H9 (cell line): Measurements from ENCODE around the gene MAPRE3. TPM values are rescaled to one million over a fixed set of nuclear protein-coding genes. Genes with fewer than 3 reads are reported as not detected.

Experiments used
- DNase-seq: peaks from one replicate; pipeline ENCODE4 v3.0.0-alpha.2; 2017
- H2AFZ ChIP-seq: one replicate; pipeline ENCODE4 v1.6.1; 2013; ENCODE audit warnings: mild to moderate bottlenecking, low read length, control low read depth, moderate library complexity
- H2AK5ac ChIP-seq: 2 replicates; pipeline ENCODE4 v1.6.1; 2013; ENCODE audit warnings: low read length, control low read depth, mixed read lengths; ENCODE audit not compliant: insufficient read length
- H2BK120ac ChIP-seq: one replicate; pipeline ENCODE4 v1.6.1; 2013; ENCODE audit warnings: low read depth, mild to moderate bottlenecking, low read length, control low read depth, inconsistent platforms; ENCODE audit not compliant: poor library complexity, severe bottlenecking
- H2BK12ac ChIP-seq: 2 replicates; pipeline ENCODE4 v1.6.1; 2013; ENCODE audit warnings: low read length, control low read depth, mixed read lengths, low read depth; ENCODE audit not compliant: insufficient read length
- H2BK15ac ChIP-seq: 2 replicates; pipeline ENCODE4 v1.6.1; 2013; ENCODE audit warnings: low read depth, low read length, control low read depth
- H2BK20ac ChIP-seq: one replicate; pipeline ENCODE4 v1.6.1; 2013; ENCODE audit warnings: low read depth, mild to moderate bottlenecking, low read length, control low read depth, inconsistent platforms; ENCODE audit not compliant: poor library complexity, severe bottlenecking
- H2BK5ac ChIP-seq: 2 replicates; pipeline ENCODE4 v1.6.1; 2013; ENCODE audit warnings: low read length, control low read depth, mixed read lengths; ENCODE audit not compliant: insufficient read length
- H3K14ac ChIP-seq: 2 replicates; pipeline ENCODE4 v1.6.1; 2013; ENCODE audit warnings: low read length, control low read depth; ENCODE audit not compliant: insufficient read depth
- H3K18ac ChIP-seq: 2 replicates; pipeline ENCODE4 v1.6.1; 2013; ENCODE audit warnings: low read depth, mild to moderate bottlenecking, mixed read lengths, low read length, control low read depth; ENCODE audit not compliant: insufficient read length
- H3K23ac ChIP-seq: 2 replicates; pipeline ENCODE4 v1.6.1; 2013; ENCODE audit warnings: low read length, control low read depth, mixed read lengths, low read depth; ENCODE audit not compliant: insufficient read length
- H3K23me2 ChIP-seq: 2 replicates; pipeline ENCODE4 v1.6.1; 2013; ENCODE audit warnings: low read depth, mild to moderate bottlenecking, mixed read lengths, low read length, control low read depth; ENCODE audit not compliant: insufficient read length, poor library complexity, severe bottlenecking
- H3K27ac ChIP-seq: 2 replicates; pipeline ENCODE4 v1.5.1; 2013; ENCODE audit warnings: low read length, control low read depth, mixed read lengths, low read depth; ENCODE audit not compliant: insufficient read length
- H3K27me3 ChIP-seq: 2 replicates; pipeline ENCODE4 v1.6.1; 2013; ENCODE audit warnings: low read length, control low read depth, inconsistent platforms; ENCODE audit not compliant: insufficient read depth
- H3K4ac ChIP-seq: 2 replicates; pipeline ENCODE4 v1.6.1; 2013; ENCODE audit warnings: low read depth, mild to moderate bottlenecking, control low read depth, inconsistent platforms, low read length, moderate library complexity
- H3K4me1 ChIP-seq: 2 replicates; pipeline ENCODE4 v1.6.1; 2013; ENCODE audit warnings: low read length, control low read depth, inconsistent platforms; ENCODE audit not compliant: insufficient read depth
- H3K4me2 ChIP-seq: 2 replicates; pipeline ENCODE4 v1.6.1; 2013; ENCODE audit warnings: low read length, control low read depth, mixed read lengths; ENCODE audit not compliant: insufficient read length, insufficient read depth
- H3K56ac ChIP-seq: 2 replicates; pipeline ENCODE4 v1.6.1; 2013; ENCODE audit warnings: low read depth, mild to moderate bottlenecking, mixed read lengths, low read length, control low read depth; ENCODE audit not compliant: insufficient read length
- H3K79me1 ChIP-seq: 2 replicates; pipeline ENCODE4 v1.6.1; 2013; ENCODE audit warnings: low read depth, mild to moderate bottlenecking, moderate library complexity, low read length, control low read depth, inconsistent platforms; ENCODE audit not compliant: insufficient read depth, poor library complexity, severe bottlenecking
- H3K79me2 ChIP-seq: 2 replicates; pipeline ENCODE4 v1.6.1; 2013; ENCODE audit warnings: low read length, control low read depth, inconsistent platforms; ENCODE audit not compliant: insufficient read depth
- H3K9ac ChIP-seq: 2 replicates; pipeline ENCODE4 v1.6.1; 2013; ENCODE audit warnings: low read length, control low read depth, mixed read lengths; ENCODE audit not compliant: insufficient read length; ENCODE audit errors: extremely low read depth
- H3K9me3 ChIP-seq: one replicate; pipeline ENCODE4 v1.6.1; 2013; ENCODE audit warnings: low read depth, low read length, inconsistent platforms; ENCODE audit not compliant: control insufficient read depth
- H3T11ph ChIP-seq: one replicate; pipeline ENCODE4 v1.6.1; 2013; ENCODE audit warnings: mild to moderate bottlenecking, low read length, control low read depth, inconsistent platforms
- H4K20me1 ChIP-seq: one replicate; pipeline ENCODE4 v1.6.1; 2013; ENCODE audit not compliant: control insufficient read depth, insufficient read length, insufficient read depth
- H4K5ac ChIP-seq: 2 replicates; pipeline ENCODE4 v1.6.1; 2013; ENCODE audit warnings: low read depth, mild to moderate bottlenecking, mixed read lengths, low read length, control low read depth; ENCODE audit not compliant: insufficient read length
- H4K8ac ChIP-seq: replicated peaks from 2 replicates; pipeline ENCODE4 v1.6.1; 2013; ENCODE audit warnings: low read length, control low read depth, mixed read lengths, low read depth; ENCODE audit not compliant: insufficient read length
- H4K91ac ChIP-seq: 2 replicates; pipeline ENCODE4 v1.6.1; 2013; ENCODE audit warnings: low read depth, mild to moderate bottlenecking, moderate library complexity, mixed read lengths, low read length, control low read depth; ENCODE audit not compliant: insufficient read length
- H3K27ac Mint-ChIP-seq, 3 experiments: 2 replicates in 2 of 3; 3 replicates in 1 of 3; pipeline ENCODE4 v1.8.0; 2020 to 2021; ENCODE audit warnings: mixed read lengths in 3 of 3, mild to moderate bottlenecking in 1 of 3, moderate library complexity in 1 of 3
- H3K27me3 Mint-ChIP-seq: 2 replicates; pipeline ENCODE4 v1.8.0; 2021; ENCODE audit warnings: low read depth, mild to moderate bottlenecking, moderate library complexity, mixed read lengths
- H3K36me3 Mint-ChIP-seq, 3 experiments: 2 replicates in 2 of 3; 3 replicates in 1 of 3; pipeline ENCODE4 v1.8.0; 2020 to 2021; ENCODE audit warnings: low read depth in 3 of 3, mixed read lengths in 3 of 3; ENCODE audit not compliant: insufficient read depth in 1 of 3
- H3K4me1 Mint-ChIP-seq, 2 experiments: 2 replicates each; pipeline ENCODE4 v1.8.0; 2020; ENCODE audit warnings: mixed read lengths in 2 of 2
- H3K4me3 Mint-ChIP-seq, 2 experiments: 2 replicates in 1 of 2; 3 replicates in 1 of 2; pipeline ENCODE4 v1.8.0; 2020 to 2021; ENCODE audit warnings: mild to moderate bottlenecking in 2 of 2, mixed read lengths in 2 of 2, moderate library complexity in 1 of 2
- H3K9me3 Mint-ChIP-seq, 2 experiments: 2 replicates in 1 of 2; 3 replicates in 1 of 2; pipeline ENCODE4 v1.8.0; 2020; ENCODE audit warnings: mild to moderate bottlenecking in 2 of 2, mixed read lengths in 2 of 2, moderate library complexity in 1 of 2
- CTCF ChIP-seq: fragments of 200-600 bp; sonication (generic); conservative IDR thresholded peaks from 3 replicates; pipeline ENCODE4 v1.8.0; 2021; ENCODE audit warnings: antibody characterized with exemption, mild to moderate bottlenecking
- WGBS: extraction: QIAGEN DNeasy Blood & Tissue Kit; methylation state at CpG from one replicate; pipeline ENCODE4 v1.1.7; 2013; ENCODE audit warnings: missing lambda C conversion rate, low lambda C conversion rate, mixed read lengths; ENCODE audit not compliant: insufficient read length; ENCODE audit errors: extremely low coverage; 5-methylcytosine and 5-hydroxymethylcytosine counted together
- total RNA-seq: library from RNA; stranded (reverse); gene quantifications from 2 replicates; pipeline ENCODE4 v1.2.1, GENCODE V29; 2021

The MAPRE3 gene
- total RNA-seq, 1 experiment from 2014 or later = 2.0 TPM

- H4K5ac ChIP-seq = no peak overlapping the region
- no peak for DNase-seq
- Mint-ChIP-seq H3K9me3 (no peaks in the 10 kb centered on the region), H3K27me3 (peaks cover 17% of the 10 kb centered on the region), H3K36me3 (peaks cover 0 to 5% (median 3%) of the 10 kb centered on the region in 3 experiments; a peak in 3 of 7 replicates), H3K27ac (no peak overlapping the region; a peak in 1 of 7 replicates), H3K4me3 (no peak overlapping the region; a peak in 1 of 5 replicates), H3K4me1 (peaks cover 4 to 13% of the 10 kb centered on the region in 2 experiments)
- H3K23me2 ChIP-seq = no peaks in the 10 kb centered on the region
- H3T11ph ChIP-seq = no peak overlapping the region
- no peak overlapping the region for H4K91ac ChIP-seq
- H2BK15ac ChIP-seq = no peak overlapping the region
- no peaks in the 10 kb centered on the region for H3K79me1 ChIP-seq
- H3K9me3 ChIP-seq = no peaks in the 10 kb centered on the region
- no peak overlapping the region for H3K18ac ChIP-seq
- H2BK12ac ChIP-seq = no peak overlapping the region
- no peak overlapping the region for H3K27ac ChIP-seq
- H2AFZ ChIP-seq = no peak overlapping the region
- no peak overlapping the region for H3K14ac ChIP-seq
- no peak overlapping the region for H2BK5ac ChIP-seq
- H3K27me3 ChIP-seq = no peaks in the 10 kb centered on the region
- H3K4me1 ChIP-seq = no peaks in the 10 kb centered on the region
- no peak overlapping the region for H3K23ac ChIP-seq
- no peak overlapping the region for H4K8ac ChIP-seq
- TF ChIP-seq CTCF = no peak
- no peak overlapping the region for H2BK120ac ChIP-seq
- no peak overlapping the region for H3K9ac ChIP-seq
- H3K79me2 ChIP-seq = no peaks in the 10 kb centered on the region
- no peak overlapping the region for H2BK20ac ChIP-seq
- H3K4ac ChIP-seq = no peak overlapping the region
- H3K4me2 ChIP-seq = no peak overlapping the region
- peaks cover 2% of the 10 kb centered on the region for H4K20me1 ChIP-seq
- H3K56ac ChIP-seq = no peak overlapping the region
- no peak overlapping the region for H2AK5ac ChIP-seq
- no CpG with 5 or more reads among the region's 5 CpGs for WGBS
These were observed 20.2 kb upstream of the MAPRE3 start for GRCh38 chr2:26950246-26950645.
